Amniotic epithelial cell (primary cell): ENCODE data around the gene RCN2.
"Not testable (repeated sequence)": the region's sequence is repeated elsewhere in the genome, so short reads cannot be mapped to it uniquely, and the experiment has no call there.

Experiments
- DNase-seq: peaks from one replicate; pipeline ENCODE4 v3.0.0-alpha.2; 2010; ENCODE audit warnings: low read depth

RCN2 gene

GRCh38 chr15:76932135-76932966 is 802 bp downstream of the RCN2 start:
- DNase-seq, result no peak

GRCh38 chr15:76935620-76936019 is 4.1 kb downstream of the RCN2 start:
- DNase-seq, result no peak

DNA sequence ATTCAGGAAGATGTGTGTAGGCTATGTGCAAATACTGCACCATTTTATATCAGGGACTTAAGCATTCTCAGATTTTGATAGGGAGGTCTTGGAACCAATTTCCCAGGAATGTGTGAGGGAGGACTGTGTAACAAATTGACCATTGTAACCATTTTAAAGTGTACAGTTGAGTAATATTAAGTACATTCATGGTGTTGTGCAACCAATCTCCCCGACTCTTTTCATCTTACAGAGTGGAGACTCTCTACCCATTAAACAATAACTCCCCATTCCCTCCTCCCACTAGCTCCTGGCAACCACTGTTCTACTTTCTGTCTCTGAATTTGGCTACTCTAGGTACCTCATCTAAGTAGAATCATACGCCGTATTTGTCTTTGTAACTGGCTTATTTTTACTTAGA is 5.1 kb downstream of the RCN2 start:
- DNase-seq, result peak; percentile 69

DNA sequence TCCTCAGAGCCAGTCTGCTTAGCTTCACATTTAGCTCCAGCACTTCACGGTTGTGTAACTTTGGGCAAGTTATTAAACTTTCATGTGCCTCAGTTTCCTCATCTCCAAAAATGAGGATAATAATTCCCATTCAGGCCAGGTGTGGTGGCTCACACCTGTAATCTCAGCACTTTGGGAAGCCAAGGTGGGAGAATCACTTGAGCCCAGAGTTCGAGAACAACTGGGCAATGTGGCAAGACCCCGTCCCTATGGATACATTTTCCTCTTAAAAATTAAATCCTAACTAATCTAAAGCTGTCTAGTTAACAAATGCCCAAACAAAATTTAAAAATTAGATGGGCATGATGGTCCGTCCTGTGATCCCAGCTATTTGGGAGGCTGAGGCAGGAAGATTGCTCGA is 7.2 kb downstream of the RCN2 start:
- DNase-seq, result no peak

- DNase-seq, result peak; percentile 22
Observed at GRCh38 chr15:76939715-76940114, 8.2 kb downstream of the RCN2 start.

GRCh38 chr15:76941636-76942035 is 10.1 kb downstream of the RCN2 start:
- no peak for DNase-seq

GRCh38 chr15:76942331-76942730 is 10.8 kb downstream of the RCN2 start:
- no peak for DNase-seq

DNA sequence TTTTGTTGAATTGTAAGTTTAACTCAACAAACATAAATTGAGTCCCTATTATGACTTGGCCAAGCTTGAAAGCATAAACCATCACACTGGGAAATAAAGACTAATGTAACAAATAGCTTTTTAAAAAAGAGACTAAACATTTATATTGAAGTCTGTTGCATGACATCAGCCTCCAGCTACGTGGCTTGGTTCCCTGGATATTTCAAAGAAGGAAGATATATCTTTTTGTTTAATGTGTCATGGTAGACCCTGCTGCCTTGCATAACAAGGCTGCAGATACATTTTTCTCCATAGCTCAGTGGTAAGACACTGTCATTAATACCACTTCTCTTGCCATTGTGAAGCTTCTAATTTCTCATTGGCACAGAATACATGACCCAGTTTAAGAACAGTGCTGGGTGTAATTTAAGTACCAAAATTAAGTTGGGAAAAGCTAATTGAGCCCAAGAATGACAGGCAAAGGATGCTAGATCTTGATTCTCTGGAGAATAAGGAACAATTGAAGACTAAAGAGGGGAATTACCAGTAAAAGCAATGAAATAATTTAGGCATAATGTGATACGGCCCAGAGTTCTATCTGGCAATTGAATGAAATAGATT is 14.0 kb downstream of the RCN2 start:
- peak; percentile 24 for DNase-seq

DNA sequence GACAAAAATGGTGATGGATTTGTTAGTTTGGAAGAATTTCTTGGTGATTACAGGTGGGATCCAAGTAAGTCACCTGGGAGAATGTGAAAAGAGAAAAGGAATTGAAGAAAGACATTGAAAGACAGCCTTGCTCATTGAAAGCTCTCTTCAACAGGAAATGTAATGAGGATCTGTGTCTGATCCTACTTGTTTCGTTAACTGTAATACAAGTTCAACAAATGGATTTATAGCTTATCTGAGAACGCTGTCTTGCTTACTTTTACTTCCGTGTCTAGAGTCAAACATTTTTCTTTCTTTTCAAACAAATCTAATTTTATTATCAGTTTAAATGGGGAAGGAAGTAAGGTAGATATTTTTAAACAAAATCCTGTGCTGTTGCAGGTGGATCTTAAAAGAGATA is 15.9 kb downstream of the RCN2 start:
- DNase-seq, result no peak

DNA sequence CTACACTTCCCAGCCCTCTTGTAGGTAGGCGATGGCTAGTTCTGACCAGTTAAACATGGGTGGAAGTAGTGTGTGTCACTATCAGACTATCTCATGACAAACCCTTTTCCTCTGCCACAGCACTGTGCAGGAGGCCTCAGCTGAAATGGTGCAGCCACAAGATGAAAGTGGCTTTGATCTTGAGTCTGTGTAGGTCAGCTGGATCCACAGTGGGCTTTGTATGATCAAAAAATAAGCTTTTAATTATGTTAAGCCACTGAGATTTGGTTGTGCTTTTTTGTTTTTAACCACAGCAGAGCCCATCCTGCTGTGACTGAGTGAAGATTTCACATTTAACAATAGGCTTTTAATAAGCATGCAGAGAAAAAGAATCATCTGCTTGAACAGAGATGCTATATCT is 19.7 kb downstream of the RCN2 start:
- no peak for DNase-seq

- no peak for DNase-seq
Observed at GRCh38 chr15:76953913-76954312, 22.4 kb downstream of the RCN2 start.

- DNase-seq, result peak; percentile 37
Observed at GRCh38 chr15:76954744-76955143, 23.2 kb downstream of the RCN2 start.

DNA sequence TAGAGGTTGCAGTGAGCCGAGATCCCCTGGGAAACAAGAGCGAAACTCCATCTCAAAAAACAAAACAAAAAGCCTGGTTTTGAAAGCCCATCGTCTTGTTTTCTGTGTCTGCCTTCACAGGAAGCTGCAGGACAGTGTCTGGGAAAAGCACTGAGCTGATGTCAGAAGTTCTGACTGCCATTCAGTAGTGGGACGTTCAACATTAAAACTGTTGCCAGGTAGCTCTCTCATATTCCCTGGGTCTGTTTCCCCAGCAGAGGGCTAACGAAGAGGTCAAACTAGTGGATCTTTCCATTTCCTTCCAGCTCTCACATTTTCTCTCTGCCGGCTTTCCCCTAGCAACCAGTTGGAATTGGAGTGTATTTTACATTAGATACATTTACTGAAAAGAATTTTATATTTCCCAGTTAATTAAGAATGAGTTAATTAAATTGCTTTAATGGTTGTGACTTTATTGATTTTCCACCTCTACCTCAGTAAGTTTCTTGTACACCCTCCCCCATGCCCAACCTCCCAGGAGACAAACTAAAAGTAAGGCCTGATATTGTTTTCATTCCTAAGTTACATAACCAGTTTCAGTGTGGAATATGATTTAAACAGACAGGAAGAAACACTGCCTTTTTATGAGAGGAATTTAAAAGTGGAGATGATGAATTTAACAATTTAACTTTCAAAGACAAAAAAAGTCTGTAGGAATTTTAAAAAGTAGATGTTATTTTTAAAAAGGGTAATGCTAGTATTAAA is 29.9 kb downstream of the RCN2 start:
- no peak for DNase-seq

GRCh38 chr15:76962337-76963013 is 30.9 kb downstream of the RCN2 start:
- DNase-seq, result no peak

DNA sequence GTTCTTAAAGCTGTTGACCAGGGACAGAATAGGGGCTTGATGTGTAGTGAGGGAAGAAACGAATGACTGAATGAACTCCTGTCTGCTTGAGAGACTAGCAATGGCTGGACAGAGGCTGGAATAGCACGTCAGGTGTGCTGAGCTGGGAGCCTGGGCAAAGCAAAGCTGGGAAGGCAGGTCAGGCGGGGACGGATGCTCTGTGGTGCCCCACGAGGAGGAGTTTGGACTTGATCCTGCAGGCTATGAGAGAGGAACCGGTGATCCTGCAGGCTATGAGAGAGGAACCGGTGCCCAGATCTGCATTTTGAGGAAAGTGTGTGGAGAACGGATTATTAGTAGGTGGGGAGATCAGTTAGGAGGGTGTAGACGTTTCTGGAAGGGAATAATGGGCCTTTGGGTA is 32.0 kb downstream of the RCN2 start:
- no peak for DNase-seq

- peak; percentile 8 for DNase-seq
Observed at GRCh38 chr15:76964157-76964556, 32.6 kb downstream of the RCN2 start.

GRCh38 chr15:76966051-76966450 is 34.5 kb downstream of the RCN2 start:
- DNase-seq, result not testable (repeated sequence)

- no peak for DNase-seq
Observed at GRCh38 chr15:76967067-76967466, 35.5 kb downstream of the RCN2 start.

GRCh38 chr15:76968306-76968705 is 36.8 kb downstream of the RCN2 start:
- DNase-seq, result peak; percentile 24

DNA sequence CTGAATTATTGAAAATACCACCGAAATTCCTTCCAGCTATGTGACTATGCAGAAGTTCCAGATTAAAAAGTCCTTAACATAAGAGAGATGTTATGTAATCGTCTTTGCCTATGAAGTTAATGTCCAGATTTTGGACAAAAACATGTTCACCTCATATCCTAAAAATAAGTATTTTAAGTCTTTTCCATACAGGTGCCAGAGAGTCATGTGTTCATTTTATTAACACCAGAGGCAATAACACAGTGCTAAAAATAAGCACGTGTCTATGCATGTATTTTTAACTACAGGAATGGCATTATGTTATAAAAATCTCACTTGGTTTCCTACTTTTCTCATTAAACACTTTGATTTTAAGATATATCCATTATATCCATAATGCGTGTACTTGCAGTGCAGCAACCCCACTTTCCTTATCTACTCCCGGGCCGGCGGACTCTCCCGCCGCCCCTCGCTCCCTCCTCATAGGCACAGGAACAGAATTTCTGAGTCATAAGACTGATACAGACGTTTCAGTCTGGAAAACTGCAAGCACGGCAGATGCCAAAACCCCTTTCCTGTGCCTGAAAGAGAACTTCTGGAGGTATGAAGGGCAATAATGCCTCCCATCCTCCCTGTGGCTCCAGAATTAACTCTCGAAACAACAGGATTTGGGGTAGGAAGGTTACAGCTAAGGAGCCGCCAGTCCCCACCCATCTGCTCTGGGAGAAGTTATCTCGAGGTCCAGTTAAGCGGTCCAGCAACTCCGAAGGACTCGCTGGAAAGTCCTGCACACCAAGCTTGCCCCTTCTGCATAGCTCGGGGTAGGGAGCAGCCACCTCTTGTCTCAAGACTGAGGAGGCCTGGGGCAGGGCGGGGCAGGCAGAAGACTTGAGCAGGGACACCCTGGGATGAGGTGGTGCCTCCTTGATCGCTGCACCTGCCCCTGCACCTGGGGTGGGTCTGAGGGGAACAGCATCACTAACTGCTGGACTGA is 41.1 kb downstream of the RCN2 start:
- peak; percentile 66 for DNase-seq

DNA sequence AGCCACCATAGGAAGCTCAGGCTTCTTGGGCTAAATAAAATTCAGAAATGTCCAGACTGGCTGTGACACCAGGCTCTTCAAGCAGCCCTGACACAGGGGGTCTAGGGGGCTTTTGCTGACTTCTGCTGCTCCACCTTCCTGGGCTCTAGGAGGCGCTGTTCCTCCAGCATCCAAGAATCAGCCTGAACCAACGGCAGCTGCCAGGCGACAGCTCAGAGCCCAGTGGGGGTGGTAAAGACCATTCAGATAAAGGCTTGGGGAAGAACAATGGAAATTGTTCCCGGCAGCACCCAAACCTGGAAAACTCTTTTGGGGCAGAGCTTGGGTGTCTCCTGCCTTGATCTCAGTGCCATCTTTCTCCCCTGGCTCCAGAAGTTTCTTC is 41.8 kb downstream of the RCN2 start:
- DNase-seq, result peak; percentile 26
